Keratinocyte (primary cell): Measurements from ENCODE around the gene ADARB2. TPM values are rescaled to one million over a fixed set of nuclear protein-coding genes. Genes with fewer than 3 reads are reported as not detected.

Experiments used
- DNase-seq: peaks from one replicate; pipeline ENCODE4 v3.0.0-alpha.2; 2011; ENCODE audit warnings: low read depth, missing footprints, low spot score
- FAIRE-seq: peaks from 2 replicates; lab custom pipeline; 2011; peaks lifted over from hg19 to GRCh38; lab: Jason Lieb, UNC
- H2AFZ ChIP-seq: 2 replicates; pipeline ENCODE4 v1.6.0; 2012; ENCODE audit warnings: low read length, control low read depth, inconsistent platforms; ENCODE audit not compliant: control insufficient read depth
- H3K27ac ChIP-seq: 2 replicates; pipeline ENCODE4 v1.5.1; 2011; ENCODE audit warnings: low read length; ENCODE audit not compliant: control insufficient read depth, insufficient read depth
- H3K27me3 ChIP-seq: 3 replicates; pipeline ENCODE4 v1.6.0; 2011; ENCODE audit warnings: low read length; ENCODE audit not compliant: control insufficient read depth, insufficient read depth; ENCODE audit errors: extremely low read depth
- H3K36me3 ChIP-seq, 2 experiments: 2 replicates in 1 of 2; 3 replicates in 1 of 2; pipeline ENCODE4 v1.5.1; 2011; ENCODE audit warnings: low read length in 2 of 2, mild to moderate bottlenecking in 1 of 2; ENCODE audit not compliant: control insufficient read depth in 2 of 2, insufficient read depth in 2 of 2; ENCODE audit errors: extremely low read depth in 1 of 2
- H3K4me1 ChIP-seq: 3 replicates; pipeline ENCODE4 v1.5.1; 2011; ENCODE audit warnings: low read length; ENCODE audit not compliant: control insufficient read depth, insufficient read depth; ENCODE audit errors: extremely low read depth
- H3K4me2 ChIP-seq: 3 replicates; pipeline ENCODE4 v1.6.0; 2011; ENCODE audit warnings: low read depth, low read length; ENCODE audit not compliant: control insufficient read depth, insufficient read depth; ENCODE audit errors: extremely low read depth
- H3K4me3 ChIP-seq, 3 experiments: fragments of 200-600 bp in 1 of 3; sonication (generic) in 1 of 3; 2 replicates in 2 of 3; 3 replicates in 1 of 3; pipeline ENCODE4 v1.5.1; 2011 to 2016; ENCODE audit warnings: low read length in 3 of 3, mild to moderate bottlenecking in 3 of 3, control low read depth in 2 of 3, inconsistent platforms in 1 of 3, low read depth in 1 of 3, mixed read lengths in 1 of 3, mixed run types in 1 of 3, moderate library complexity in 1 of 3; ENCODE audit not compliant: control insufficient read depth in 2 of 3, insufficient read depth in 2 of 3; ENCODE audit errors: extremely low read depth in 1 of 3
- H3K79me2 ChIP-seq: 2 replicates; pipeline ENCODE4 v1.6.0; 2012; ENCODE audit warnings: low read length; ENCODE audit not compliant: control insufficient read depth, insufficient read depth
- H3K9ac ChIP-seq: 3 replicates; pipeline ENCODE4 v1.6.0; 2011; ENCODE audit warnings: low read length; ENCODE audit not compliant: control insufficient read depth, insufficient read depth; ENCODE audit errors: extremely low read depth
- H3K9me1 ChIP-seq: 3 replicates; pipeline ENCODE4 v1.6.0; 2011; ENCODE audit warnings: low read length; ENCODE audit not compliant: control insufficient read depth, insufficient read depth; ENCODE audit errors: extremely low read depth
- H3K9me3 ChIP-seq: 2 replicates; pipeline ENCODE4 v1.5.1; 2012; ENCODE audit warnings: low read depth, low read length; ENCODE audit not compliant: control insufficient read depth
- H4K20me1 ChIP-seq: 3 replicates; pipeline ENCODE4 v1.6.0; 2011; ENCODE audit warnings: low read length; ENCODE audit not compliant: control insufficient read depth, insufficient read depth; ENCODE audit errors: extremely low read depth
- CTCF ChIP-seq, 3 experiments: IDR thresholded peaks in 1 of 3; conservative IDR thresholded peaks in 1 of 3; optimal IDR thresholded peaks in 1 of 3; 2 replicates in 2 of 3; 3 replicates in 1 of 3; pipeline versions ENCODE3 to v1.5.1; 2011; ENCODE audit warnings: low read length in 3 of 3, mild to moderate bottlenecking in 3 of 3, moderate library complexity in 2 of 3, control low read depth in 1 of 3, inconsistent platforms in 1 of 3; ENCODE audit not compliant: insufficient read depth in 2 of 3; ENCODE audit errors: extremely low read depth in 1 of 3
- EZH2 ChIP-seq: IDR thresholded peaks from one replicate; pipeline ENCODE4 v1.6.1; 2012; ENCODE audit warnings: inconsistent platforms, mild to moderate bottlenecking, low read length, moderate library complexity
- dilution Hi-C: fragments of 300-500 bp; cut with MboI; formaldehyde crosslinking; loops from one replicate; pipeline ENCODE4 v1.7.0; 2020; ENCODE audit warnings: low sequenced_read_pairs; ENCODE audit not compliant: extremely low pct_ligation_motif_present
- polyA plus RNA-seq, 5 experiments: library from polyadenylated mRNA; depleted of rRNA in 3 of 5; stranded (reverse) in 3 of 5; stranded (forward) in 1 of 5; unstranded in 1 of 5; fragments of >200 nt; gene quantifications; 1 replicate in 1 of 5; 2 replicates in 3 of 5; 3 replicates in 1 of 5; pipeline versions ENCODE4 v1.2.1 to v1.2.3, GENCODE V29; 2011 to 2012; ENCODE audit warnings: missing spikeins in 2 of 5, low read depth in 1 of 5, low replicate concordance in 1 of 5

ADARB2 gene
- polyA plus RNA-seq, 1 donor (not counting 4 experiments of a cell fraction or from before 2014, with no cell fraction given), result not detected

DNA sequence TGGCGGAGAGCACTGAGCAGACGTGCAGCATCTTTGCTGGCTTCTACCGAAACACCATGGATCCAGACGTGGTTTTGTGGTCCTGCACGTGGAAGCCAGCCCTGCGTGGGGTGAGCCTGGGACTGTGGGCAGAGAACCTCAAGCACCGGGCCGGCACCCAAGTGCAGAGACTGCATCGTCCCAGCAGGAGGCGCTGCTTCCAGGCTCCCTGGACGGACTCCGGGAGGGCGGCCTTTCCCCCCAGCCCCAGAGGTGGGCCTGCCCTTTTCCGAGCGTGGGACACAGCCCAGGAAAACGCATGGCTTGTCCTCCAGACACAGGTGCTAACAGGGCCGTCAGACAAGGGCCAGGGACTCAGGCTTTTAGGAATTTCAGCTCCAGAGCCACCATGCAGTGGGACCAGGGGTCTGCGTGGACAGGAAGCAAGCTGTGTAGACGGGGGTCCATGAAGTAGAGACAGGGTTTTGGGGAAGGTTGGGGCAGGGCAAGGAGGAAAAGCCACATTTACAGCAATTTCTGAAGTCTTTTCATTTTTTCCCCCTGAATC lies 377.2 kb downstream of the ADARB2 start:
- peak overlapping the region; percentile 56 for H3K4me2 ChIP-seq
- peak overlapping the region; percentile 70 for H3K27ac ChIP-seq
- FAIRE-seq (no peak), DNase-seq (no peak)
- H3K9me1 ChIP-seq, result no peaks in the 10 kb centered on the region
- H3K4me1 ChIP-seq, result peaks cover 27% of the 10 kb centered on the region
- dilution Hi-C loops, result no loop called here
- no peaks in the 10 kb centered on the region for H3K36me3 ChIP-seq
- H3K9me3 ChIP-seq, result no peaks in the 10 kb centered on the region
- H4K20me1 ChIP-seq, result no peaks in the 10 kb centered on the region
- H3K27me3 ChIP-seq, result no peaks in the 10 kb centered on the region
- H3K4me3 ChIP-seq, result no peak overlapping the region
- H2AFZ ChIP-seq, result no peak overlapping the region
- H3K9ac ChIP-seq, result peak overlapping the region; percentile 9
- TF ChIP-seq CTCF (optimal IDR thresholded peaks at IDR 0.05 in 1 of 3, IDR thresholded peaks at IDR 0.05 in 1 of 3, conservative IDR thresholded peaks at IDR 0.05 in 1 of 3; ENCODE audit: extremely low read depth in 1 of 3, insufficient read depth in 2 of 3, low read length in 3 of 3) (peak in 1 of 3 experiments; percentile 15), EZH2 (no peak)
- no peaks in the 10 kb centered on the region for H3K79me2 ChIP-seq

GRCh38 chr10:1359626-1359955 lies 377.7 kb downstream of the ADARB2 start:
- H3K27ac ChIP-seq, result peak overlapping the region; percentile 70

More at GRCh38 chr10:1359626-1359955, 377.7 kb downstream of the ADARB2 start:
- H3K9me3 ChIP-seq, result no peaks in the 10 kb centered on the region
- no peak overlapping the region for H3K4me3 ChIP-seq
- H3K36me3 ChIP-seq, result no peaks in the 10 kb centered on the region
- no peak for TF ChIP-seq CTCF (optimal IDR thresholded peaks at IDR 0.05 in 1 of 3, IDR thresholded peaks at IDR 0.05 in 1 of 3, conservative IDR thresholded peaks at IDR 0.05 in 1 of 3; ENCODE audit: extremely low read depth in 1 of 3, insufficient read depth in 2 of 3, low read length in 3 of 3)
- no peak for TF ChIP-seq EZH2
- no peaks in the 10 kb centered on the region for H3K27me3 ChIP-seq
- no peaks in the 10 kb centered on the region for H4K20me1 ChIP-seq
- H3K9me1 ChIP-seq, result no peaks in the 10 kb centered on the region
- H3K4me1 ChIP-seq, result peaks cover 27% of the 10 kb centered on the region
- dilution Hi-C loops, result no loop called here
- DNase-seq, result no peak
- H3K9ac ChIP-seq, result peak overlapping the region; percentile 54
- H3K79me2 ChIP-seq, result no peaks in the 10 kb centered on the region
- no peak for FAIRE-seq
- peak overlapping the region; percentile 56 for H3K4me2 ChIP-seq
- peak overlapping the region; percentile 40 for H2AFZ ChIP-seq
